ENCODE measurements around the gene ALDH9A1. TPM values are rescaled to one million over a fixed set of nuclear protein-coding genes. Genes with fewer than 3 reads are reported as not detected.

The ALDH9A1 gene
- total and polyA plus RNA-seq, 2 of the 8 experiments (the other 6 are each of a cell fraction or from before 2014, with no cell fraction given): 57.6 to 63.8 TPM

- no peak for TF ChIP-seq JUND (IDR thresholded peaks at IDR 0.05; ENCODE audit: low read length)
- TF ChIP-seq RXRA (IDR thresholded peaks at IDR 0.05; ENCODE audit: insufficient read depth, low read depth, low read length): no peak
- TF ChIP-seq BRCA1 (IDR thresholded peaks at IDR 0.05; ENCODE audit: low read depth, low read length): no peak
Measured at GRCh38 chr1:165675794-165676193, 22.6 kb downstream of the ALDH9A1 start (continued).

Measured in H1 (cell line).